Skin epidermis (tissue), 12 donors: ENCODE data around the gene LRRC74A.
A peak's percentile ranks its signal among the peaks of the same experiment; 100 is the strongest.

Experiments
- H3K27ac ChIP-seq, 21 experiments: fragments of 200-600 bp; sonication (generic) in 11 of 21; one replicate each; pipeline ENCODE4 v1.5.0; 2020; ENCODE audit warnings: mild to moderate bottlenecking in 3 of 21, inconsistent platforms in 2 of 21, moderate library complexity in 2 of 21
- H3K4me3 ChIP-seq, 7 experiments: fragments of 200-600 bp; sonication (generic) in 2 of 7; one replicate each; pipeline ENCODE4 v1.5.0; 2020; ENCODE audit warnings: inconsistent platforms in 2 of 7, mild to moderate bottlenecking in 2 of 7, moderate library complexity in 1 of 7

LRRC74A gene

GRCh38 chr14:76826122-76826521 lies at the start of gene LRRC74A:
Gene LRRC74A, plus strand, starts transcription at chr14:76826408. Its CDS starts 290 bp downstream, at chr14:76826698.
- H3K4me3 ChIP-seq, result no peak within 1 kb of the TSS
- peak within 1 kb of the TSS in 1 of 21 experiments; percentile 63 for H3K27ac ChIP-seq

- peak overlapping the region in 5 of 21 experiments; percentile 5 to 31 (median 18) for H3K27ac ChIP-seq
- H3K4me3 ChIP-seq, result no peak overlapping the region
Observed at GRCh38 chr14:76776428-76777251, 49.6 kb upstream of the LRRC74A start.

GRCh38 chr14:76777721-76778120 lies 48.5 kb upstream of the LRRC74A start:
- no peak overlapping the region for H3K4me3 ChIP-seq
- H3K27ac ChIP-seq, result peak overlapping the region in 2 of 21 experiments; percentile 11 to 22

- H3K27ac ChIP-seq, result no peak overlapping the region
- no peak overlapping the region for H3K4me3 ChIP-seq
Observed at GRCh38 chr14:76778546-76779215, 47.5 kb upstream of the LRRC74A start.

- no peak overlapping the region for H3K27ac ChIP-seq
Observed at GRCh38 chr14:76779221-76780057, 46.8 kb upstream of the LRRC74A start.

GRCh38 chr14:76780058-76780345 lies 46.2 kb upstream of the LRRC74A start:
- H3K4me3 ChIP-seq, result no peak overlapping the region
- H3K27ac ChIP-seq, result no peak overlapping the region

More at GRCh38 chr14:76779221-76780057, 46.8 kb upstream of the LRRC74A start:
- H3K4me3 ChIP-seq, result no peak overlapping the region

- Histone ChIP-seq H3K4me3 (no peak overlapping the region), H3K27ac (no peak overlapping the region)
Observed at GRCh38 chr14:76780360-76780759, 45.8 kb upstream of the LRRC74A start.

GRCh38 chr14:76780875-76781647 lies 45.1 kb upstream of the LRRC74A start:
- Histone ChIP-seq H3K4me3 (no peak overlapping the region), H3K27ac (peak overlapping the region in 1 of 21 experiments; percentile 41)

- Histone ChIP-seq H3K27ac (peak overlapping the region in 5 of 21 experiments; percentile 2 to 49 (median 41)), H3K4me3 (no peak overlapping the region)
Observed at GRCh38 chr14:76781648-76782051, 44.6 kb upstream of the LRRC74A start.

GRCh38 chr14:76782115-76782884 lies 43.9 kb upstream of the LRRC74A start:
- Histone ChIP-seq H3K27ac (peak overlapping the region in 5 of 21 experiments; percentile 12 to 51 (median 49)), H3K4me3 (no peak overlapping the region)

GRCh38 chr14:76782885-76783566 lies 43.2 kb upstream of the LRRC74A start:
- Histone ChIP-seq H3K27ac (peak overlapping the region in 2 of 21 experiments; percentile 49 to 51), H3K4me3 (no peak overlapping the region)

GRCh38 chr14:76784266-76784874 lies 41.8 kb upstream of the LRRC74A start:
- Histone ChIP-seq H3K4me3 (no peak overlapping the region), H3K27ac (no peak overlapping the region)

GRCh38 chr14:76784881-76785280 lies 41.3 kb upstream of the LRRC74A start:
- Histone ChIP-seq H3K4me3 (no peak overlapping the region), H3K27ac (no peak overlapping the region)

- no peak overlapping the region for H3K27ac ChIP-seq
- H3K4me3 ChIP-seq, result no peak overlapping the region
Observed at GRCh38 chr14:76786601-76787000, 39.6 kb upstream of the LRRC74A start.

GRCh38 chr14:76792422-76792821 lies 33.8 kb upstream of the LRRC74A start:
- no peak overlapping the region for H3K27ac ChIP-seq
- no peak overlapping the region for H3K4me3 ChIP-seq

GRCh38 chr14:76793324-76793723 lies 32.9 kb upstream of the LRRC74A start:
- H3K4me3 ChIP-seq, result no peak overlapping the region
- H3K27ac ChIP-seq, result no peak overlapping the region

- Histone ChIP-seq H3K27ac (no peak overlapping the region), H3K4me3 (no peak overlapping the region)
Observed at GRCh38 chr14:76793956-76794355, 32.3 kb upstream of the LRRC74A start.

- Histone ChIP-seq H3K27ac (no peak overlapping the region), H3K4me3 (no peak overlapping the region)
Observed at GRCh38 chr14:76806446-76806845, 19.8 kb upstream of the LRRC74A start.
